K562 (cell line): ENCODE data around the gene ZFP62. TPM values are rescaled to one million over a fixed set of nuclear protein-coding genes. Genes with fewer than 3 reads are reported as not detected.

ENCODE experiments used
- ASH1L ChIP-seq: fragments of 450-650 bp; IDR thresholded peaks from 2 replicates; pipeline ENCODE4 v1.6.1; 2018; ENCODE audit warnings: borderline replicate concordance, mild to moderate bottlenecking, low read depth; ENCODE audit not compliant: partially characterized antibody
- CBX8 ChIP-seq: fragments of 200-600 bp; sonication (generic); IDR thresholded peaks from 2 replicates; pipeline ENCODE4 v1.6.1; 2012; ENCODE audit warnings: borderline replicate concordance, mixed run types, low read depth, mild to moderate bottlenecking, moderate library complexity, mixed read lengths, low read length, control low read depth, inconsistent platforms; ENCODE audit not compliant: poor library complexity, severe bottlenecking; ENCODE audit errors: extremely low read depth
- ELK1 ChIP-seq: sonication (generic); formaldehyde crosslinking; IDR thresholded peaks from 2 replicates; pipeline ENCODE4 v1.8.1; 2022; ENCODE audit warnings: missing genetic modification reagents
- FOSL1 ChIP-seq: fragments of 200-800 bp; sonication (Bioruptor generic); conservative IDR thresholded peaks from 2 replicates; pipeline ENCODE4 v1.6.1; 2016; ENCODE audit warnings: missing genetic modification characterization, missing compliant biosample characterization
- MEF2D ChIP-seq: conservative IDR thresholded peaks from 2 replicates; pipeline ENCODE4 v1.6.1; 2016; ENCODE audit warnings: low read depth, missing genetic modification characterization, missing compliant biosample characterization
- MEIS2 ChIP-seq: fragments of 450-650 bp; IDR thresholded peaks from 2 replicates; pipeline ENCODE4 v1.6.1; 2014; ENCODE audit warnings: mild to moderate bottlenecking; ENCODE audit not compliant: partially characterized antibody
- NFE2 ChIP-seq: IDR thresholded peaks from 2 replicates; pipeline ENCODE4 v1.6.1; 2014; ENCODE audit warnings: antibody characterized with exemption, low read depth
- PKNOX1 ChIP-seq: fragments of 450-650 bp; IDR thresholded peaks from 2 replicates; pipeline ENCODE4 v1.6.1; 2016
- PREB ChIP-seq: sonication (generic); formaldehyde crosslinking; IDR thresholded peaks from 2 replicates; pipeline ENCODE4 v1.8.1; 2023; ENCODE audit warnings: mild to moderate bottlenecking, missing genetic modification reagents
- SMAD3 ChIP-seq: fragments of 450-650 bp; formaldehyde crosslinking; conservative IDR thresholded peaks from 2 replicates; pipeline ENCODE4 v1.4.0; 2020; ENCODE audit warnings: mild to moderate bottlenecking
- SRSF3 ChIP-seq: fragments of 200-400 bp; formaldehyde crosslinking; IDR thresholded peaks from 2 replicates; pipeline ENCODE4 v1.6.1; 2016; ENCODE audit warnings: mild to moderate bottlenecking, low read length, moderate library complexity; ENCODE audit not compliant: insufficient read depth
- SUPT5H ChIP-seq: fragments of 450-650 bp; IDR thresholded peaks from 2 replicates; pipeline ENCODE4 v1.6.1; 2016
- THAP7 ChIP-seq: fragments of 250-450 bp; sonication (Bioruptor Pico); IDR thresholded peaks from 2 replicates; pipeline ENCODE4 v1.5.0; 2021
- ZBED1 ChIP-seq: IDR thresholded peaks from 2 replicates; pipeline ENCODE4 v1.6.1; 2014
- ZBTB1 ChIP-seq: sonication (generic); formaldehyde crosslinking; IDR thresholded peaks from 2 replicates; pipeline ENCODE4 v1.8.1; 2023; ENCODE audit warnings: missing genetic modification reagents, low read depth, mild to moderate bottlenecking, borderline replicate concordance
- ZFPM2 ChIP-seq: fragments of 250-450 bp; sonication (Bioruptor Pico); IDR thresholded peaks from 2 replicates; pipeline ENCODE4 v1.5.1; 2022; ENCODE audit warnings: mild to moderate bottlenecking
- ZHX1 ChIP-seq: fragments of 150-350 bp; conservative IDR thresholded peaks from 2 replicates; pipeline ENCODE4 v1.6.1; 2014; ENCODE audit warnings: low read length
- ZNF197 ChIP-seq: fragments of 200-800 bp; sonication (Bioruptor generic); IDR thresholded peaks from 2 replicates; pipeline ENCODE4 v1.6.1; 2016; ENCODE audit warnings: low read depth, missing genetic modification characterization, missing compliant biosample characterization
- ZNF212 ChIP-seq: fragments of 450-650 bp; formaldehyde crosslinking; IDR thresholded peaks from 2 replicates; pipeline ENCODE4 v1.4.0; 2020; ENCODE audit warnings: mild to moderate bottlenecking
- ZNF274 ChIP-seq: IDR thresholded peaks from 2 replicates; pipeline ENCODE4 v1.6.1; 2011; ENCODE audit warnings: low read depth, mild to moderate bottlenecking, low read length, moderate library complexity, borderline replicate concordance
- ZNF699 ChIP-seq: fragments of 250-450 bp; sonication (Bioruptor Pico); IDR thresholded peaks from 2 replicates; pipeline ENCODE4 v1.8.0; 2021; ENCODE audit warnings: mild to moderate bottlenecking, moderate library complexity; ENCODE audit not compliant: insufficient replicate concordance
- polyA plus RNA-seq, 8 experiments: library from polyadenylated mRNA; depleted of rRNA in 4 of 8; stranded (reverse) in 5 of 8; unstranded in 3 of 8; fragments of >200 nt; fragmentation: Nextera tagmentation in 2 of 8; fragmentation: Illumina TruSeq in 1 of 8; extraction: Ambion mirVana in 2 of 8; extraction: Trizol in 1 of 8; gene quantifications; 2 replicates each; pipeline versions ENCODE4 v1.2.1 to v1.2.3, GENCODE V29; 2011 to 2014; ENCODE audit warnings: inconsistent platforms in 1 of 8, missing spikeins in 1 of 8
- total RNA-seq, 7 experiments: library from RNA; depleted of rRNA in 6 of 7; stranded (reverse); fragments of >200 nt in 6 of 7; fragmentation: Illumina TruSeq in 2 of 7; extraction: Trizol in 2 of 7; gene quantifications; 2 replicates each; pipeline versions ENCODE4 v1.2.1 to v1.2.3, GENCODE V29; 2011 to 2021; ENCODE audit warnings: low replicate concordance in 1 of 7

The ZFP62 gene
- total and polyA plus RNA-seq, 9 of the 15 experiments (the other 6 are each of a cell fraction or from before 2014, with no cell fraction given), result 12.2 to 37.5 (median 25.0) TPM

- TF ChIP-seq MEIS2 (no peak), NFE2 (no peak), ZFPM2 (CRISPR knock-in tag) (no peak), CBX8 (no peak), ASH1L (no peak), PREB (CRISPR knock-in tag) (no peak), SUPT5H (no peak), MEF2D (tag) (no peak), THAP7 (no peak), ZBED1 (no peak), ZBTB1 (CRISPR knock-in tag) (peak; percentile 61; the same call in 1 of the 2 replicates), FOSL1 (tag) (no peak), ZNF699 (CRISPR knock-in tag) (no peak), ZHX1 (no peak), SRSF3 (no peak), ELK1 (no peak), ZNF212 (CRISPR knock-in tag) (no peak), SMAD3 (CRISPR knock-in tag) (no peak), ZNF197 (CRISPR knock-in tag) (no peak), ZNF274 (no peak), PKNOX1 (peak; percentile 63)
These were observed 57.6 kb downstream of the ZFP62 start (continued) for GRCh38 chr5:180803181-180804128.
